Chondrocyte (in vitro differentiated cells): Measurements from ENCODE around the gene GRM8. TPM values are rescaled to one million over a fixed set of nuclear protein-coding genes. Genes with fewer than 3 reads are reported as not detected.
A peak's percentile ranks its signal among the peaks of the same experiment; 100 is the strongest.

Experiments
- DNase-seq: peaks from one replicate; pipeline ENCODE4 v3.0.0; 2021; ENCODE audit warnings: mixed read lengths, low spot score
- H3K27ac Mint-ChIP-seq: one replicate; pipeline ENCODE4 v1.8.0; 2021; ENCODE audit warnings: mild to moderate bottlenecking, moderate library complexity, mixed read lengths; ENCODE audit not compliant: unreplicated experiment
- H3K27me3 Mint-ChIP-seq: 2 replicates; pipeline ENCODE4 v1.8.0; 2021; ENCODE audit warnings: low read depth, mixed read lengths
- H3K36me3 Mint-ChIP-seq: 2 replicates; pipeline ENCODE4 v1.8.0; 2021; ENCODE audit warnings: low read depth, mixed read lengths
- H3K4me1 Mint-ChIP-seq: 2 replicates; pipeline ENCODE4 v1.8.0; 2021; ENCODE audit warnings: low read depth, mild to moderate bottlenecking, mixed read lengths
- H3K4me3 Mint-ChIP-seq: one replicate; pipeline ENCODE4 v1.8.0; 2021; ENCODE audit warnings: mild to moderate bottlenecking, moderate library complexity, mixed read lengths; ENCODE audit not compliant: unreplicated experiment
- H3K9me3 Mint-ChIP-seq: 2 replicates; pipeline ENCODE4 v1.8.0; 2021; ENCODE audit warnings: low read depth, mixed read lengths
- total RNA-seq: library from RNA; stranded (reverse); gene quantifications from 3 replicates; pipeline ENCODE4 v1.2.1, GENCODE V29; 2021
- TF ChIP-seq, protein P1 (sequence below): fragments of 200-600 bp; sonication (generic); IDR thresholded peaks from 2 replicates; pipeline ENCODE4 v1.5.0; 2021; ENCODE audit warnings: antibody characterized with exemption, mild to moderate bottlenecking, moderate library complexity

The GRM8 gene
- total RNA-seq, 1 donor from 2014 or later = not detected

DNA sequence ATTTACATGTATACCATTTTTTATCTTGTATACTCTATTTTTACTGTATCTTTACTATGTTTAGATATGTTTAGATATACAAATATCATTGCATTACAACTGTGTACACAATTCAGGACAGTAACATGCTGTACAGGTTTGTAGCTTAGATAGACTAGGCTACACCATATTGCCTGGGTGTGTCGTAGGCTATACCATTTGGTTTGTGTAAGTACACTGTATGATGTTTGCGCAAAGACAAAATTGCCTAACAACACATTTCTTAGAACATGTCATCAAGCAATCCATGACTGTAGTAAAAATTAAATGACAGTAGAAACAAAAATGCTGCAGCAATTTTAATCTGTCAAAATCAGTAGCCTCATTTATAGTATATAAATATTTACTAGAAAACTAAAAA lies 812.2 kb downstream of the GRM8 start:
- TF ChIP-seq, protein P1, sequence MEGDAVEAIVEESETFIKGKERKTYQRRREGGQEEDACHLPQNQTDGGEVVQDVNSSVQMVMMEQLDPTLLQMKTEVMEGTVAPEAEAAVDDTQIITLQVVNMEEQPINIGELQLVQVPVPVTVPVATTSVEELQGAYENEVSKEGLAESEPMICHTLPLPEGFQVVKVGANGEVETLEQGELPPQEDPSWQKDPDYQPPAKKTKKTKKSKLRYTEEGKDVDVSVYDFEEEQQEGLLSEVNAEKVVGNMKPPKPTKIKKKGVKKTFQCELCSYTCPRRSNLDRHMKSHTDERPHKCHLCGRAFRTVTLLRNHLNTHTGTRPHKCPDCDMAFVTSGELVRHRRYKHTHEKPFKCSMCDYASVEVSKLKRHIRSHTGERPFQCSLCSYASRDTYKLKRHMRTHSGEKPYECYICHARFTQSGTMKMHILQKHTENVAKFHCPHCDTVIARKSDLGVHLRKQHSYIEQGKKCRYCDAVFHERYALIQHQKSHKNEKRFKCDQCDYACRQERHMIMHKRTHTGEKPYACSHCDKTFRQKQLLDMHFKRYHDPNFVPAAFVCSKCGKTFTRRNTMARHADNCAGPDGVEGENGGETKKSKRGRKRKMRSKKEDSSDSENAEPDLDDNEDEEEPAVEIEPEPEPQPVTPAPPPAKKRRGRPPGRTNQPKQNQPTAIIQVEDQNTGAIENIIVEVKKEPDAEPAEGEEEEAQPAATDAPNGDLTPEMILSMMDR = no peak
- Mint-ChIP-seq H3K4me1 (peaks cover 11% of the 10 kb centered on the region), H3K27ac (no peak overlapping the region), H3K9me3 (no peaks in the 10 kb centered on the region), H3K4me3 (no peak overlapping the region), H3K27me3 (no peaks in the 10 kb centered on the region), H3K36me3 (no peaks in the 10 kb centered on the region)
- DNase-seq = no peak

- Mint-ChIP-seq H3K36me3 (no peaks in the 10 kb centered on the region), H3K4me3 (no peak overlapping the region), H3K9me3 (no peaks in the 10 kb centered on the region), H3K27me3 (no peaks in the 10 kb centered on the region), H3K4me1 (peaks cover 11% of the 10 kb centered on the region), H3K27ac (peak overlapping the region; percentile 45)
- TF ChIP-seq, protein P1 = no peak
- DNase-seq = no peak
Measured at GRCh38 chr7:126436213-126436868, 816.4 kb downstream of the GRM8 start.

DNA sequence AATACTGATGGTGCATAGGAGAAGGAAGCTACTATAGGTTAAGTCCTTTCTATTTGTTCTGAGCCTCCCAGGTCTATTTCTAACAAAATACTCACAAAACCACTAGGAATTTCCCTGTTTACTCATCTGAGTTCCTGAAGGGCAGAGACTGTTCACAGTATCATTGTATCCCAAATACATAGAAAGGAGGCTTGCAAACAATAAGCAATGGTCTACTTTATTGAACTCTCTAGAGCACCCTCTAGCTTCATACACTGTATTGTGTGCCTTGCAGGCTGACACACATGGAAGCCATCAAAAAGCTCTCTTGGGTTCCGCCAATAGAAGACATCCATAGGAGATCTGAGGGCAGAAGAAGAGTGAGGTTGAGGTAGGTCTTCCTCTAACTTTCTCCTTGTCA lies 826.1 kb downstream of the GRM8 start:
- H3K9me3 Mint-ChIP-seq = no peaks in the 10 kb centered on the region
- H3K4me3 Mint-ChIP-seq = no peak overlapping the region
- H3K27me3 Mint-ChIP-seq = no peaks in the 10 kb centered on the region
- no peak overlapping the region for H3K27ac Mint-ChIP-seq
- TF ChIP-seq, protein P1 = peak; percentile 23
- DNase-seq = no peak
- H3K4me1 Mint-ChIP-seq = no peaks in the 10 kb centered on the region
- no peaks in the 10 kb centered on the region for H3K36me3 Mint-ChIP-seq

- DNase-seq = no peak
- Mint-ChIP-seq H3K27me3 (no peaks in the 10 kb centered on the region), H3K27ac (no peak overlapping the region), H3K36me3 (no peaks in the 10 kb centered on the region), H3K4me1 (no peaks in the 10 kb centered on the region), H3K9me3 (no peaks in the 10 kb centered on the region), H3K4me3 (no peak overlapping the region)
- TF ChIP-seq, protein P1 = no peak
Measured at GRCh38 chr7:126424985-126425384, 827.8 kb downstream of the GRM8 start.

- no peak for DNase-seq
- TF ChIP-seq, protein P1 = no peak
- no peaks in the 10 kb centered on the region for H3K9me3 Mint-ChIP-seq
- no peaks in the 10 kb centered on the region for H3K27me3 Mint-ChIP-seq
- no peaks in the 10 kb centered on the region for H3K36me3 Mint-ChIP-seq
- H3K4me1 Mint-ChIP-seq = no peaks in the 10 kb centered on the region
- no peak overlapping the region for H3K4me3 Mint-ChIP-seq
- H3K27ac Mint-ChIP-seq = no peak overlapping the region
Measured at GRCh38 chr7:126419047-126419446, 833.7 kb downstream of the GRM8 start.
